Endothelial cell of umbilical vein (primary cell): ENCODE measurements around the gene NPFFR2. TPM values are rescaled to one million over a fixed set of nuclear protein-coding genes. Genes with fewer than 3 reads are reported as not detected.

Experiments
- BruUV-seq: library from RNA; stranded (reverse); fragments of 400-500 nt; replicated peaks from 2 replicates; lab custom pipeline; 2021; lab: Mats Ljungman, UMichigan
- CTCF ChIA-PET: fragments of 300-600, 350-600 bp; sonication (Branson Sonifier 250); formaldehyde crosslinking; loops from one replicate; lab custom pipeline; 2021; ENCODE audit warnings: antibody characterized with exemption, inconsistent platforms; lab: Charles Lee
- POLR2A ChIA-PET: fragments of 300-600, 350-600 bp; sonication (Branson Sonifier 250); formaldehyde crosslinking; loops from one replicate; lab custom pipeline; 2021; ENCODE audit warnings: antibody characterized with exemption, inconsistent platforms; lab: Charles Lee
- DNase-seq: peaks from one replicate; pipeline ENCODE4 v3.0.0-alpha.2; 2011; ENCODE audit warnings: low read depth, low spot score
- FAIRE-seq: peaks from 2 replicates; lab custom pipeline; 2011; peaks lifted over from hg19 to GRCh38; lab: Jason Lieb, UNC
- H2AFZ ChIP-seq: 2 replicates; pipeline ENCODE4 v1.6.0; 2012; ENCODE audit warnings: low read depth, low read length, control low read depth, inconsistent platforms
- H3K27ac ChIP-seq: 2 replicates; pipeline ENCODE4 v1.5.1; 2011; ENCODE audit warnings: low read depth, mild to moderate bottlenecking, control low read depth, low read length, moderate library complexity; ENCODE audit not compliant: insufficient read depth
- H3K27me3 ChIP-seq, 2 experiments: 2 replicates each; pipeline versions ENCODE4 v1.6.0 to v1.6.1; 2011; ENCODE audit warnings: low read length in 2 of 2, mixed read lengths in 1 of 2; ENCODE audit not compliant: control insufficient read depth in 2 of 2, insufficient read depth in 2 of 2
- H3K36me3 ChIP-seq, 2 experiments: 2 replicates in 1 of 2; 3 replicates in 1 of 2; pipeline ENCODE4 v1.5.1; 2011; ENCODE audit warnings: low read length in 2 of 2, mild to moderate bottlenecking in 1 of 2, moderate library complexity in 1 of 2; ENCODE audit not compliant: control insufficient read depth in 2 of 2, insufficient read depth in 2 of 2; ENCODE audit errors: extremely low read depth in 1 of 2
- H3K4me1 ChIP-seq: 3 replicates; pipeline ENCODE4 v1.5.1; 2011; ENCODE audit warnings: mild to moderate bottlenecking, low read length; ENCODE audit not compliant: control insufficient read depth, insufficient read depth; ENCODE audit errors: extremely low read depth
- H3K4me2 ChIP-seq: 2 replicates; pipeline ENCODE4 v1.6.1; 2011; ENCODE audit warnings: low read length, control low read depth, mixed read lengths; ENCODE audit not compliant: insufficient read depth
- H3K4me3 ChIP-seq, 3 experiments: fragments of 200-600 bp in 1 of 3; sonication (generic), shearing (Covaris generic) in 1 of 3; replicated peaks in 1 of 3; 2 replicates each; pipeline ENCODE4 v1.5.1; 2011 to 2016; ENCODE audit warnings: control low read depth in 3 of 3, low read length in 3 of 3, mild to moderate bottlenecking in 2 of 3, inconsistent platforms in 1 of 3, low read depth in 1 of 3, moderate library complexity in 1 of 3; ENCODE audit not compliant: insufficient read depth in 1 of 3
- H3K79me2 ChIP-seq: 2 replicates; pipeline ENCODE4 v1.6.0; 2012; ENCODE audit warnings: low read length, inconsistent platforms; ENCODE audit not compliant: control insufficient read depth, insufficient read depth
- H3K9ac ChIP-seq: replicated peaks from 2 replicates; pipeline ENCODE3; 2011; ENCODE audit warnings: low read length, control low read depth; ENCODE audit not compliant: insufficient read depth; ENCODE audit errors: extremely low read depth
- H3K9me1 ChIP-seq: replicated peaks from 3 replicates; pipeline ENCODE4 v1.6.0; 2011; ENCODE audit warnings: mild to moderate bottlenecking, low read length; ENCODE audit not compliant: control insufficient read depth, insufficient read depth; ENCODE audit errors: extremely low read depth
- H3K9me3 ChIP-seq: replicated peaks from 2 replicates; pipeline ENCODE4 v1.5.1; 2012; ENCODE audit warnings: low read length, inconsistent platforms; ENCODE audit not compliant: control insufficient read depth, insufficient read depth
- H4K20me1 ChIP-seq: replicated peaks from 2 replicates; pipeline ENCODE3; 2011; ENCODE audit warnings: mild to moderate bottlenecking, low read length; ENCODE audit not compliant: control insufficient read depth, insufficient read depth; ENCODE audit errors: extremely low read depth
- CTCF ChIP-seq, 2 donors: IDR thresholded peaks; 1 replicate in 1 of 2; 2 replicates in 1 of 2; pipeline ENCODE4 v1.5.1; 2011; ENCODE audit warnings: low read length in 2 of 2, mild to moderate bottlenecking in 2 of 2, moderate library complexity in 2 of 2, control low read depth in 1 of 2, inconsistent platforms in 1 of 2, low read depth in 1 of 2; ENCODE audit not compliant: insufficient read depth in 1 of 2; ENCODE audit errors: extremely low read depth in 1 of 2
- EZH2 ChIP-seq: IDR thresholded peaks from 2 replicates; pipeline ENCODE4 v1.6.1; 2012; ENCODE audit warnings: borderline replicate concordance, low read depth, mild to moderate bottlenecking, moderate library complexity, low read length, inconsistent platforms; ENCODE audit not compliant: severe bottlenecking
- FOS ChIP-seq: IDR thresholded peaks from 2 replicates; pipeline ENCODE4 v1.6.1; 2011; ENCODE audit warnings: mild to moderate bottlenecking, low read length, moderate library complexity, borderline replicate concordance; ENCODE audit not compliant: insufficient read depth
- GATA2 ChIP-seq: IDR thresholded peaks from 2 replicates; pipeline ENCODE4 v1.7.0; 2011; ENCODE audit warnings: low read depth, mild to moderate bottlenecking, moderate library complexity, mixed read lengths, low read length; ENCODE audit not compliant: insufficient read length, insufficient read depth
- JUN ChIP-seq: IDR thresholded peaks from 2 replicates; pipeline ENCODE4 v1.6.1; 2011; ENCODE audit warnings: borderline replicate concordance, low read depth; ENCODE audit not compliant: insufficient read length, insufficient read depth
- MAX ChIP-seq: IDR thresholded peaks from 2 replicates; pipeline ENCODE4 v1.6.1; 2011; ENCODE audit not compliant: insufficient read depth, insufficient read length
- MYC ChIP-seq: IDR thresholded peaks from one replicate; pipeline ENCODE4 v1.6.1; 2011; ENCODE audit warnings: mild to moderate bottlenecking, low read depth, low read length
- POLR2A ChIP-seq: IDR thresholded peaks from 2 replicates; pipeline ENCODE4 v1.6.1; 2012; ENCODE audit warnings: low read depth, mild to moderate bottlenecking, control low read depth, low read length
- POLR2AphosphoS5 ChIP-seq: IDR thresholded peaks from 2 replicates; pipeline ENCODE4 v1.6.1; 2012; ENCODE audit warnings: low read depth, mild to moderate bottlenecking, control low read depth, low read length, moderate library complexity; ENCODE audit not compliant: insufficient read depth
- dilution Hi-C: fragments of 300-500 bp; cut with MboI; formaldehyde crosslinking; loops from one replicate; pipeline ENCODE4 v1.15.0; 2019; ENCODE audit warnings: low sequenced_read_pairs; ENCODE audit not compliant: extremely low pct_ligation_motif_present
- intact Hi-C: fragments of 100-400 bp; cut with micrococcal nuclease; formaldehyde crosslinking; loops from one replicate; pipeline ENCODE4 v1.10.0; 2022
- polyA plus RNA-seq, 4 experiments: library from polyadenylated mRNA; depleted of rRNA in 3 of 4; stranded (reverse) in 3 of 4; unstranded in 1 of 4; fragments of >200 nt; gene quantifications; 2 replicates each; pipeline versions ENCODE4 v1.2.1 to v1.2.3, GENCODE V29; 2011 to 2012; ENCODE audit warnings: missing spikeins in 1 of 4
- total RNA-seq: library from RNA; stranded (reverse); gene quantifications from 2 replicates; pipeline ENCODE4 v1.2.3, GENCODE V29; 2021

The NPFFR2 gene
- total and polyA plus RNA-seq, 2 donors (not counting 3 experiments of a cell fraction or from before 2014, with no cell fraction given), result 0.06 TPM; not detected in 1

DNA sequence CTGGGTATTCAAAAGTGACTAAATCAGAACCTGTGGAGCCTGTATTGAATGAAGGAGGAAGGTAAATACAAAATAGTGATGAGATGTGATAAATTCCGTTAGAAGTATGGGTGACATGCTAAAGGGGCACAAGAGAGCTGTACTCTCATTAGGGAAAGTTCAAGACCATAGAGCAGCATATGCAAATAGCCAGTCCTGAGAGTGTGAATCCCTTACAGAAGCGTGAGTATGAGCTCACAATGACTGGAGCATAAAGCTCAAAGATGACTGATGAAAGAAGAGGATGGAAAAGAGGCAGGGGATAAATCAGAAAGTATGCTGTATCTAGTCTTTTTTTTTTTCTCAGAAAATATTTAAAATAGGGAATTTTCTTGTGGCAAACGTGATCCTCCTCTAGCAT, 12.1 kb upstream of the NPFFR2 start:
- FAIRE-seq, result no peak
- Histone ChIP-seq H3K9me1 (no peaks in the 10 kb centered on the region), H3K4me2 (no peak overlapping the region), H3K9ac (no peak overlapping the region), H3K4me1 (no peaks in the 10 kb centered on the region), H3K27ac (no peak overlapping the region), H3K27me3 (no peaks in the 10 kb centered on the region), H3K9me3 (no peaks in the 10 kb centered on the region), H3K79me2 (no peaks in the 10 kb centered on the region), H2AFZ (no peak overlapping the region), H3K36me3 (no peaks in the 10 kb centered on the region), H3K4me3 (no peak overlapping the region), H4K20me1 (no peaks in the 10 kb centered on the region)
- intact Hi-C loops, result no loop called here
- no peak for TF ChIP-seq POLR2AphosphoS5
- no peak for TF ChIP-seq MAX
- TF ChIP-seq MYC, result no peak
- TF ChIP-seq POLR2A, result no peak
- TF ChIP-seq EZH2, result no peak
- TF ChIP-seq GATA2, result no peak
- no peak for TF ChIP-seq FOS
- TF ChIP-seq JUN, result no peak
- no peak for TF ChIP-seq CTCF (IDR thresholded peaks at IDR 0.05; ENCODE audit: extremely low read depth in 1 of 2, insufficient read depth in 1 of 2, low read depth in 1 of 2, low read length in 2 of 2)
- dilution Hi-C loops, result no loop called here
- no TSS peak for BruUV-seq
- DNase-seq, result no peak
- ChIA-PET CTCF (no interaction called here), POLR2A (no interaction called here)
